HCT116 (cell line): ENCODE data around the gene ATAT1. TPM values are rescaled to one million over a fixed set of nuclear protein-coding genes. Genes with fewer than 3 reads are reported as not detected.

ENCODE experiments used
- ATAC-seq: fragments of 200-7000 bp; cut with Tn5 transposase; 2 replicates; pipeline ENCODE4 v1.9.1; 2020; ENCODE audit warnings: mild to moderate bottlenecking, moderate library complexity
- BruUV-seq: library from RNA; stranded (reverse); fragments of 400-500 nt; replicated peaks from 2 replicates; lab custom pipeline; 2021; lab: Mats Ljungman, UMichigan
- CTCF ChIA-PET: fragments of 300-600 bp; sonication (Branson Sonifier 250); formaldehyde crosslinking; loops from one replicate; lab custom pipeline; 2021; ENCODE audit warnings: antibody characterized with exemption; lab: Charles Lee
- POLR2A ChIA-PET: fragments of 300-600, 350-600 bp; sonication (Branson Sonifier 250); formaldehyde crosslinking; loops from one replicate; lab custom pipeline; 2021; ENCODE audit warnings: antibody characterized with exemption; lab: Charles Lee
- RAD21 ChIA-PET, 2 experiments: fragments of 300-600 bp; sonication (Branson Sonifier 250); formaldehyde crosslinking; loops; one replicate each; lab custom pipeline; 2023; ENCODE audit warnings: low total read pairs in 2 of 2; ENCODE audit not compliant: uncharacterized antibody in 2 of 2, unreplicated experiment in 2 of 2, low non-redundant PET in 1 of 2; lab: Charles Lee
- DNase-seq: peaks from one replicate; pipeline ENCODE4 v3.0.0-alpha.2; 2010; ENCODE audit warnings: low read depth, low spot score
- H2AFZ ChIP-seq: fragments of 200-600 bp; shearing (Covaris generic), sonication (generic); 2 replicates; pipeline ENCODE4 v1.6.1; 2017; ENCODE audit warnings: low read depth, mixed run types, mixed read lengths, antibody characterized with exemption, low read length; ENCODE audit not compliant: poor library complexity, severe bottlenecking
- H3K27ac ChIP-seq: 2 replicates; pipeline ENCODE4 v1.5.1; 2012; ENCODE audit warnings: low read depth, low read length
- H3K27me3 ChIP-seq: fragments of 200-600 bp; sonication (generic); 2 replicates; pipeline ENCODE4 v1.6.1; 2016; ENCODE audit warnings: mixed run types, low read length, mixed read lengths; ENCODE audit not compliant: insufficient read depth
- H3K36me3 ChIP-seq, 2 experiments: fragments of 200-500 bp in 1 of 2; fragments of 200-600 bp in 1 of 2; sonication (Bioruptor generic) in 1 of 2; sonication (generic) in 1 of 2; 2 replicates each; pipeline versions ENCODE4 v1.5.1 to v1.6.1; 2014 to 2016; ENCODE audit warnings: low read length in 2 of 2, inconsistent platforms in 1 of 2, mixed read lengths in 1 of 2, mixed run types in 1 of 2; ENCODE audit not compliant: insufficient read depth in 2 of 2, control insufficient read depth in 1 of 2
- H3K4me1 ChIP-seq, 2 experiments: fragments of 200-600 bp in 1 of 2; sonication (generic) in 1 of 2; 2 replicates each; pipeline versions ENCODE4 v1.5.1 to v1.6.1; 2012 to 2017; ENCODE audit warnings: low read length in 2 of 2, inconsistent platforms in 1 of 2, mild to moderate bottlenecking in 1 of 2, mixed read lengths in 1 of 2, mixed run types in 1 of 2, moderate library complexity in 1 of 2; ENCODE audit not compliant: insufficient read depth in 2 of 2, control insufficient read depth in 1 of 2
- H3K4me2 ChIP-seq: fragments of 200-600 bp; sonication (generic); 2 replicates; pipeline ENCODE4 v1.6.1; 2017; ENCODE audit warnings: mixed run types, low read length, mixed read lengths
- H3K4me3 ChIP-seq, 2 experiments: fragments of 200-600 bp in 1 of 2; sonication (generic) in 1 of 2; replicated peaks in 1 of 2; 2 replicates each; pipeline ENCODE4 v1.5.1; 2011 to 2016; ENCODE audit warnings: low read length in 2 of 2, control low read depth in 1 of 2, low read depth in 1 of 2, mild to moderate bottlenecking in 1 of 2, mixed read lengths in 1 of 2, mixed run types in 1 of 2
- H3K79me2 ChIP-seq: fragments of 200-600 bp; sonication (generic); 2 replicates; pipeline ENCODE4 v1.6.1; 2017; ENCODE audit warnings: mild to moderate bottlenecking, mixed run types, low read length, moderate library complexity, mixed read lengths; ENCODE audit not compliant: insufficient read depth
- H3K9ac ChIP-seq: fragments of 200-600 bp; sonication (generic); 2 replicates; pipeline ENCODE4 v1.6.1; 2016; ENCODE audit warnings: low read length, mixed read lengths
- H3K9me2 ChIP-seq: fragments of 200-600 bp; sonication (generic), shearing (Covaris generic); 2 replicates; pipeline ENCODE4 v1.6.1; 2017; ENCODE audit warnings: mixed run types, mild to moderate bottlenecking, moderate library complexity; ENCODE audit not compliant: insufficient read depth
- H3K9me3 ChIP-seq, 2 experiments: fragments of 200-500 bp in 1 of 2; fragments of 200-600 bp in 1 of 2; sonication (Bioruptor generic) in 1 of 2; sonication (generic) in 1 of 2; 2 replicates each; pipeline ENCODE4 v1.6.1; 2014 to 2017; ENCODE audit warnings: low read length in 2 of 2, mixed read lengths in 2 of 2, inconsistent platforms in 1 of 2, low read depth in 1 of 2, mild to moderate bottlenecking in 1 of 2, mixed run types in 1 of 2, moderate library complexity in 1 of 2; ENCODE audit not compliant: control insufficient read depth in 1 of 2, insufficient read depth in 1 of 2
- H4K20me1 ChIP-seq: fragments of 200-600 bp; sonication (generic), shearing (Covaris generic); 2 replicates; pipeline ENCODE4 v1.6.1; 2017; ENCODE audit warnings: mixed run types, mild to moderate bottlenecking, moderate library complexity; ENCODE audit not compliant: insufficient read depth
- CBX3 ChIP-seq: IDR thresholded peaks from 2 replicates; pipeline ENCODE4 v1.6.1; 2012; ENCODE audit warnings: low read depth
- FOSL1 ChIP-seq: IDR thresholded peaks from 2 replicates; pipeline ENCODE4 v1.6.1; 2012; ENCODE audit warnings: low read depth
- POLR2A ChIP-seq: IDR thresholded peaks from 2 replicates; pipeline ENCODE4 v1.7.0; 2011; ENCODE audit warnings: borderline replicate concordance; ENCODE audit not compliant: insufficient read depth, insufficient read length; ENCODE audit errors: extremely low read depth
- POLR2AphosphoS5 ChIP-seq: IDR thresholded peaks from 2 replicates; pipeline ENCODE4 v1.6.1; 2011; ENCODE audit warnings: mild to moderate bottlenecking, low read depth, low read length, moderate library complexity
- RAD21 ChIP-seq: IDR thresholded peaks from 2 replicates; pipeline ENCODE4 v1.6.1; 2012; ENCODE audit warnings: low read depth, mild to moderate bottlenecking
- TCF7L2 ChIP-seq: IDR thresholded peaks from 2 replicates; pipeline ENCODE4 v1.7.0; 2011; ENCODE audit warnings: borderline replicate concordance, inconsistent platforms; ENCODE audit not compliant: insufficient read depth, insufficient read length; ENCODE audit errors: extremely low read depth
- YY1 ChIP-seq: IDR thresholded peaks from 2 replicates; pipeline ENCODE4 v1.6.1; 2011; ENCODE audit warnings: low read length, low read depth, moderate library complexity, mild to moderate bottlenecking; ENCODE audit not compliant: insufficient replicate concordance; ENCODE audit errors: extremely low read depth
- intact Hi-C: fragments of 100-400 bp; cut with micrococcal nuclease; formaldehyde crosslinking; loops from 2 replicates; pipeline ENCODE4 v1.10.0; 2022
- total RNA-seq: library from RNA; stranded (reverse); gene quantifications from one replicate; pipeline ENCODE4 v1.2.1, GENCODE V29; 2021; ENCODE audit not compliant: unreplicated experiment

Gene ATAT1
- total RNA-seq, 1 experiment from 2014 or later: 19.8 TPM

- Histone ChIP-seq H3K79me2 (peaks cover 50% of the 10 kb centered on the region), H3K4me3 (peak within 1 kb of the TSS; percentile 87 to 98), H3K27ac (peak within 1 kb of the TSS; percentile 98), H3K27me3 (no peaks in the 10 kb centered on the region), H3K9ac (peak within 1 kb of the TSS; percentile 95), H3K36me3 (no peaks in the 10 kb centered on the region), H3K4me1 (peaks cover 60 to 86% of the 10 kb centered on the region in 2 experiments), H3K9me3 (no peaks in the 10 kb centered on the region), H2AFZ (no peak within 1 kb of the TSS), H4K20me1 (no peaks in the 10 kb centered on the region), H3K9me2 (no peaks in the 10 kb centered on the region), H3K4me2 (peak within 1 kb of the TSS; percentile 98)
- CTCF ChIA-PET: no interaction called here
- POLR2A ChIA-PET: no interaction called here
- peak; percentile 29 for ATAC-seq
- RAD21 ChIA-PET: no interaction called here
- TF ChIP-seq FOSL1 (no peak), TCF7L2 (no peak), POLR2AphosphoS5 (peak; percentile 44), CBX3 (no peak)
- intact Hi-C loops: loop anchor here (2.0 kb wide), 1 partner anchor 35 kb away; the partner anchor contains the start of gene TUBB
- DNase-seq: no peak
- TSS peak; percentile 53 for BruUV-seq
These were observed 59.6 kb downstream of the ATAT1 start, which contains the start of gene PPP1R18 for GRCh38 chr6:30686009-30686907. TSS of gene PPP1R18 (minus strand) at chr6:30686645. CDS start at chr6:30686018, 627 bp downstream.

GRCh38 chr6:30686908-30687658 is 60.4 kb downstream of the ATAT1 start:
- peak; percentile 69 for ATAC-seq

More at GRCh38 chr6:30686908-30687658, 60.4 kb downstream of the ATAT1 start:
- Histone ChIP-seq H3K27ac (peak overlapping the region; percentile 98), H3K79me2 (peaks cover 43% of the 10 kb centered on the region), H3K4me1 (peaks cover 62 to 86% of the 10 kb centered on the region in 2 experiments), H2AFZ (no peak overlapping the region), H3K4me3 (peak overlapping the region; percentile 87 to 98), H3K9me2 (no peaks in the 10 kb centered on the region), H3K4me2 (peak overlapping the region; percentile 98), H3K9ac (peak overlapping the region; percentile 95), H3K36me3 (no peaks in the 10 kb centered on the region), H3K9me3 (no peaks in the 10 kb centered on the region), H3K27me3 (no peaks in the 10 kb centered on the region), H4K20me1 (no peaks in the 10 kb centered on the region)
- intact Hi-C loops: loop anchor here (2.0 kb wide), 1 partner anchor 34 kb away; the partner anchor contains the start of gene TUBB
- DNase-seq: no peak
- CTCF ChIA-PET: interaction anchor here (1.6 kb wide), 2 partner anchors 8 to 35 kb away, joined by 6 to 10 read pairs; no protein-coding TSS in a partner anchor
- TF ChIP-seq YY1: peak; percentile 27
- peak; percentile 67 for TF ChIP-seq POLR2A
- no peak for TF ChIP-seq RAD21
- TF ChIP-seq POLR2AphosphoS5: peak; percentile 84
- BruUV-seq: no TSS peak
- POLR2A ChIA-PET: interaction anchor here (1.2 to 2.4 kb wide), 6 partner anchors 8 to 34 kb away, joined by 4 to 12 read pairs (median 4); partner anchors contain the start of gene MDC1
- RAD21 ChIA-PET: interaction anchor here in 1 of 2 experiments (1.0 kb wide), 1 partner anchor 44 kb away, joined by 5 read pairs; no protein-coding TSS in a partner anchor
